GM21619 (cell line): ENCODE data around the gene PTPN22.
A peak's percentile ranks its signal among the peaks of the same experiment; 100 is the strongest.

Experiments
- ATAC-seq: cut with Tn5 transposase; IDR thresholded peaks from one replicate; pipeline ENCODE4 v1.9.1; 2021; ENCODE audit not compliant: unreplicated experiment

Gene PTPN22

DNA sequence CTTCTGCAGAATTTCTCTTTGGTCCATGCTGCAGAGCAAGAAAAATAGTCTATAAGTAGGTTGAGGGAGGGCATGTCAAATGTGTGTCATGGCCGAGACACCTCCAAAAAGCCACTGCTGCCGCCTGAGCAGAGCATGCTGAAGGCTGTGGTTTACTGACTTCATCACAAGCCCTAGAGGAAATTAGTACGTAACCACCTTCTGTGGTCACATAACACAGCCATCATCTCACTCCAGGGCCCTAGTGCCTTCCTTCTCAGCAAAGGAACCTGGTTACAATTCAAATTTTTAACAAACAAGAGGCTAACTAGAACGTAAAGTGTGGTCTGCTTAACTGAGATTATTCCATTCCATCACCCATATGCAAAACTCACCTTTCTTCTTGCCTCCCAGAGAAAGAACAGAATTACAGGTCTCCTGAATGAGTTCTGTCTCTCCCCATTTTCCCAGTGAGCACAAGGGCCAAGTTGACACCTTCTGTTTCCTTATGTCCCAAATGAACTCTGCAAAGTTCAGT lies at the start of gene PTPN22:
Gene PTPN22, minus strand, starts transcription at position 116 of the 517 bp plus-strand sequence.
- peak; percentile 83 for ATAC-seq

DNA sequence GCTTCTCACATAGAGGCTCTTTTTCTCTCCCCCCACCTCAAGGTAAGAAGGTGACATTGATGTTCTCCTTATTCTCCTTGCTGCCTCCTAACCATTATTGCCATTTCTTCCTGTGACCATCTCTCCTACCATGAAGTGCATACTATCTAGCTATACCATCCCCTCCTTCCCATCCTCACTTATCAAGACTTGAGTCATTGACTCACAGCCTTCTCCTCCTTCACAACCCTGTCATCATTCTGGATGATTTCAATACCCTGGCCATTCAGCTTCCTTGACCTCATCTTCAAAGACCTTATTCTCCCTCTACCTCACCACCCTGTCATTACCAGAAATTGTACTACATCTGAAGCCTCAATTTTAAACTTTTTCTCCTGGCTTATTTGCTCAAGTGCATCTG lies 46.7 kb upstream of the PTPN22 start:
- no peak for ATAC-seq

DNA sequence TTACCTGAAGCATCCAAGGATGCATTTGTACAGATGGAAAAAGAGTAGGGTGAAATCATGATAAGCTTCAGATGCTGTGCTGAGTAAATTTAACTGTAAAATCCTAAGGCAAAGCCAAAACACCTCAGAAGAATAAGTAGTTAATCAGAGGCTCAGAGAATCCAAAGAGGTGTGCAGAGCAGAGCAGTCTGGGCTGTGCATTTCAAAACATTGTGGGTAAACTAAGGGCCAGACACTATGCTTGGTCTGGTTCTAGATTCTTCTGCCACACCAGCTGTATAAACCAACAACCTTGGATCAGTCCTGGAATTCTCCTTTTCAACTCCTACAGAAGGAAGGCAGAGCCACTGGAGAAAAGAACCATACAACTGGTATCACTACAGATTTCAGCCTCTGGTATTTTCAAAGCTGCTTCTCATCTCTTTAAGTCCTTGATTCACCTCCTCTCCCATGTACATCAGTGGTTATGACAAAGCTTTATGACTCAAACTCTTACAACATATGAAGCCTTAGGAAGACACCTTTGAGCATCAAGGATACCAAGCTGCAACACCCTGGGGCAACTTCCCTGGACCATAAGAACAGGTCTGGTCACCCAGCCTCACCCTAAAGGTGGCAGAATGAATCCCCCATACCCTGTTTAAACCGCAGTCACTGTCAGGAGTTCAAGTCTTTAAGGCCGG lies 46.0 kb upstream of the PTPN22 start:
- ATAC-seq = no peak

DNA sequence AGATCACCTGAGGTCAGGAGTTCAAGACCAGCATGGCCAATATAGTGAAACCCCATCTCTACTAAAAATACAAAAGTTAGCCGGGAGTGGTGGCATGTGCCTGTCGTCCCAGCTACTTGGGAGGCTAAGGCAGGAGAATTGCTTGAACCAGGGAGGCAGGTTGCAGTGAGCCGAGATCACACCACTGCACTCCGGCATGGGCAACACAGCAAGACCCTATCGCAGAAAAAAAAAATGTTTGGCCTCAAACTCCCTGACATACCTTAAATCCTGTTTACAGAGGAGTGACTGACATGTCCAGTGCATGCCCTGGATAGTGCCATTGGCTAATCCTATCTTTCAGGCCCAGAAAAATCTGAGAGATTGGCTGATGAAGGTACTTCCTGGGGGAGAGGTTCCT lies 45.5 kb upstream of the PTPN22 start:
- ATAC-seq = no peak

DNA sequence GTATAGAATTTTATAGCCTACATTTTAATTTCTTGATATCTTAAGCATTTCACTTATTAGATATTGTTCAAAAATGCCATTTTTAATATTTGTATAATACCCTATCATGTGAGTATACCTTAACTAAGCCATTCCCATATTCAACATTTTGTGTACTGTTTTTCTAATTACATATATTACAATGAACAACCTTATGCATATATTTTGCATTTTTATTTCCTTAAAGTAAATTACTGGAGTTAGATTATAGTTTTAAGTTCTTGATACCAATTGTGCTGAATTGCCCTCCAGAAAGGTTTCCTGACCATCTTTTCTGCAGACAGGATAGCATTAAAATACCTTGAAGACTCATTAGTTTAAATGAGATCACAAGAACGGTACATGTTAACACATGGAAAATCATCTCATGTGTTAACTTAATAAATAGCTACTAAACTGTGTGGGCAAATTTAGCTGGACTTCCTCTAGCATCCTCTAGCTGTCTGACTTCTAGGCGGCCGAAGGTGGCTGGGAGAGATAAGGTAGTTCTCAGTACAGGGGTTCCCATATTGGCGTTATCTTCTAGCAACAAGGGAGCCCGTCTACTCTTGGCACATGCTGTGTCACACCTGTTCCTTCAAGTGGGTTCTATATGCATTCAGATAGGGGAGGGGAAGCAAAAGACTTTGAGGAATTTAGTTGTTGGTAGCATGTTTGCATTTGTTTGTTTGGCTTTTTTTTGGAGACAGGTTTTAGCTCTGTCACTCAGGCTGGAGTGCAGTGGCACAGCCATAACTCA lies 42.6 kb upstream of the PTPN22 start:
- no peak for ATAC-seq

DNA sequence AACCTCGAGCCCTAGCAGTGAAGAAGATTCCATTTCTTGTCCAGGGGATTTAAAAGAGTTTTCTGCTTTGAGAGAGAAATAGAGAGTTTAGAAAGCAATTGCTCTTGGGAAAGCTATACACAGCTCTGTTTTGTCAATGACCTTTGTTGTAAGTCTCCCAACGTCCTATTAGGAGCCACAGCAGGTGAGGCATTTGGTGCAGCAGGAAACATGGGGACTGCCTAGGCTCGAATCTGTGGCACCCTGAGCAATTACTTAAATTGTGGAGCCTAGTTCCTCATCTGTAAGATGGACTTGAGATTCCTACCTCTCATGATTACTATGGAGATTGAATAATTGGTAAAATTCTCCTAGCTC lies 41.8 kb upstream of the PTPN22 start:
- ATAC-seq = no peak

DNA sequence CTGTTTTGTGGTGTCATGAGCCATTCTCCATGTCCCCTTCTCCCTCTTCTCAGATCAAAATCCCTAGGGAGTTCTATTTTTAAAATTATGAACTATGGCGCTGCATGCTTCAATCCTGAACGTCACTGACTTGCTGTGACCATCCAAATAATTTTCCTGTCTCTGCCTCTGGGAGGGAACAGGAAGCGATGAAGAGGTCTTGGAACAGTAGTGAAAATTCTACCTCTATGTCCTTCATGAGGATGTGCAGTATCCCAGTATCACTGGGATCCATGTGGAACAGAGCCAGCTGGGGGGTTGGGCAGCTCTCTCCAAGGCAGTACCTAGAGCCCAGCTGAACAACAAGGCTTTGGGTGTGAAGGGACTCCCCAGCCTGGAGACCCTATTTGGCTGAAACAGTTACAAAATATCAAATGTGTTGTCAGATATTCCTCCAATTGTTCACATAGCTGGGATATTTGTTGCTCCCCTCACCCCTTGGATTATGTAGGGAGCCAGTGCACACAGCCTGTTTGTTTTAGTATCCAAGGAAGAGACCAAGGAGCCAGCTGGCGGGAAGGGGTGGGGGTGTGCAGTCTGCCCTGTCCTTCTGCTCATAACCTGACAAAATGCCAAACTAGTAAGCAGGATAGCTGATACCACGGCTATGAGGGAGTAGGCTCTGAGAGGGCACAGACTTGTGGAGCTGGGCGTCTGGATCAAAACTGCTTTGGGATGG lies 41.2 kb upstream of the PTPN22 start:
- ATAC-seq = no peak

DNA sequence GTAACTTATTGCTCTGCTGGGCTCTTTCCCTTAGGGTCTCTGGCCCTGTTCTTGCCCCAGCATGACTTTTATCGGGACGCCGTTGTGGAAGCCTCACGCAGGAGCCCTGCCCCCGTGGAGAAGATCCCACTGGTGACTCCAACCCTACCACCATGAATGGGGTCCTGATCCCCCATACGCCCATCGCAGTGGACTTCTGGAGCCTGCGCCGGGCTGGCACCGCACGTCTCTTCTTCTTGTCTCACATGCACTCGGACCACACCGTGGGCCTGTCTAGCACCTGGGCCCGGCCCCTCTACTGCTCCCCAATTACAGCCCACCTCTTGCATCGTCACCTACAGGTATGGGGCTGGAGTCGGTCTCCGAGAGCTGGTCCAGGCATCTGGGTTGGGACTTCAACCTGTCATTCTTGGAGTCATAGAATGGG lies 33.9 kb upstream of the PTPN22 start:
- ATAC-seq = no peak

DNA sequence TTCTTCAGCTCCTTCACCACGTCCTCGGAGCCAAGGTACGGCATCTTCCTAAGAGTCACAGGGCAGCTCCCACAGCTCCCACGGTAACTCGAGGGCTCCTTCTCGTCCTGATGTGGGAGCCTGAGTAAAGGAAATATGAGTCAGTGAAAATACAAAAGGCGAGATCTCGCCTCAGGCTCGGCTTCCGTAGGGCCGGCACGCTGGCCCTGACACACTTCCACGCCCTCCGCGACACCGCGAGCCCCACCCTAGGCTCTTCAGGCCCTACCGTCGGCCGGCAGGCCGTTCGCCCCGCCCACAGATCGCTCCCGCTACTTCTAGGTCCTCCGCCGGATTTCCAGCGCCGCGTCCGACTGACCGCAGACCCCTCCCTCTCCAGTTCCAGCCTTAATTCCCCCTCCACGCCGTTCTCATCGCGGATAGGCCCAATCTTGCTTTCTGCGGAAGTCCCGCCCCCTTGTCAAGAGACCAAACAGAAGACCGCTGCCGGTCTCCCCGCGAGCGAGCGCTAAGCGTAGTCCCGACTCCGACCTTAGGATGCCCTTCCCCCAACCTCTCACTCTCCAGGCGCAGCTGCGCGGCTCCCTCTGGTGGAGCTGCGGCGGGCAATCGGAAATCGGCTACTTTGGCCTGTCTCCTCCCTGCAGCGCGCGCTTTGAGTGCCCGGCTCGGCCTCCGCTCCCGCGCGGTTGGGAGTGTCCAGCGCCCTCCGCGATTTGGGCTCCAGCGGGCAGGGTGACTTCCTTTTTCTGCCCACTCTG lies 33.3 kb upstream of the PTPN22 start, which contains the start of the genes AP4B1 and DCLRE1B:
Gene AP4B1, minus strand, starts transcription at position 126 of the 761 bp plus-strand sequence. Its CDS starts 82 bp downstream, at position 44.
Gene DCLRE1B, plus strand, starts transcription at position 653 of the 761 bp plus-strand sequence. CDS start 261 bp downstream, outside the sequence.
- peak; percentile 90 for ATAC-seq

DNA sequence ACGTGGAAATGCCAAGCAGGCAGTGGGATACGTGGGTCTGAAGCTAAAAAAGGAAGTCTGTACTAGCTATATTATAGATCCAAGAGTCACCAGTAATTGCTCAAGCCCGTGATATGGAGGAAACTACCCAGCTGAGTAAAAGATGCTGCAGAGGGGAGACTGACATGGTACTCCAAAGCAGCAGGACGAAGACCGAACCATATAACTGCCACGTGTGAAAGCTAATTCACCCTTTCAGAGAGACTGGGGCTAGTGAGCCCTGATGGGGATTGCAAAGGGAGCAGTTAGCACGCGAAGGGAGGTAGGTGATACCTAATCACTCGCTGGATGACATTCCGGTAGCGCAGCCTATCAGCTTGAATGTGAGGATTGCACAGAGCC lies 32.8 kb upstream of the PTPN22 start:
- ATAC-seq = peak; percentile 29

DNA sequence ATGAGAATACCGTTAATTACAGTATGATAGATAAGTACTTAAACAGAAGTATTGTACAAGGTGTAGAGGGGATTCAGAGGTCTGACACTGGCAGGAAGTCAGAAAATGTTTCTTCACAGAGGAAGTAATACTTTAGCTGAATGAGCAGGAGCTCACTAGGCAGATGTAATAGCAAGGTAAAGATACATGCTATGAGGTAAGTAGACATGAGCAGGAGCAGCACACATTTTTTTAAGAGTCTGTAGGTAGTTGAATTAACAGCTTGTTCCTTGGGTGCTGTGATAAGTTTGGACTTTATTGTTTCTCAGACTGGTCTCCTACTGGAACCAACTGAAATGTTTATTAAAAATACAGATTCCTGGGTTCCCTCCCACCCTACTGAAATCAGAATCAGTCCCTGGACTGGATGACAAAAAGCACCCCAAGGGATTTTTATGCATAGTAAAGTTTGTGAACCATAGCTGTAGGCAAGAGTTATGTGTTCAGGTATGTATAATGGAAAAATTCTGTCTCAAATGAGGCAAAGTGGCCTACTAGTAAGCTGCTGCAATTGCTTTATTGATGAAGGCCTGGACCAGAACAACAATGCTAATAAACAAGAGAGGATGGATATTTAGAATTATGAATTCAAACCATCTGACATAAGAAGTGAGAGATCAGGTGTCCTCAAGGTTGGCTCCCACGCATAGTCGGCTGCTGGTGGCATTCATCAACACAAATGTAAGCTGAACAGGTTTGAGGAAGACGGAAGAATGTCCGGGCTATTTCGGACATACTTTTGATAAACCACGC lies 32.2 kb upstream of the PTPN22 start:
- no peak for ATAC-seq

DNA sequence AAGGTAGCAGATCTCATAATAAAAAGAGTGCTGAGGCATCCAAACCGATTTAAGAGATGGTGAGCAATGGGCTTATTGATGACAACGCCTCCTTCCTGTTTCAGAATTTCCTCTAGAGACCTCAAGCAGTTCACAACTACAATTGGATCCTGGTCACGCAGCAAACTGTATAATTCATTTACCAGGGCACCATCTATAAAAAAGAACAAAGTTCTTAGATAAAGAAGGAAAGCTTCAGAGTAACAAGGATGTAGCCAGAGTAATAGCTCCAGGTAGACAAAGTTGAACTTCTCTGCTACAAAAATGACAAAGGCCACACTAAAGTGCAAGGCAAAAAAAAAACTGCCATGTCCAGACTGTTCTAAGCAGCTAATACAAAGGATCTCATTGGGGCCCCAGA lies 29.7 kb upstream of the PTPN22 start:
- ATAC-seq = no peak

DNA sequence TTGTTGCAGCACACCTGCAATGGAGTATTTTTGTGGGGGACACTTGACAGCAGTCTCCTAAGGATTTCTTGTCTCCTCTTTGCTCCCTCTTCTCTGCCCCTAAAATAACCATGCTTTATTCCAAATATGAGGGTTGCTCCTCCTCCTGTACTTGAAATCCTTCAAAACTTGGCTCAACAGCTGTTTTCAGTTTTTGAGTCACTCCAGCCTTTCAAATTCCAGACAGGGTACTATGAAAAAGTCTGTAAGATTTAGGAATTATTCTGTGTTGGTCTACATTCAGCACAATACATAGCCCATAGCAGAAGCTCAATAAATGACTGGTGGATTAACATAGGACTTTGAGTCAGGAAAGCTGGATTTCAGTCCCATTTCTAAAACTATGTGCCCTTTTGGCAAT lies 27.6 kb upstream of the PTPN22 start:
- ATAC-seq = no peak

DNA sequence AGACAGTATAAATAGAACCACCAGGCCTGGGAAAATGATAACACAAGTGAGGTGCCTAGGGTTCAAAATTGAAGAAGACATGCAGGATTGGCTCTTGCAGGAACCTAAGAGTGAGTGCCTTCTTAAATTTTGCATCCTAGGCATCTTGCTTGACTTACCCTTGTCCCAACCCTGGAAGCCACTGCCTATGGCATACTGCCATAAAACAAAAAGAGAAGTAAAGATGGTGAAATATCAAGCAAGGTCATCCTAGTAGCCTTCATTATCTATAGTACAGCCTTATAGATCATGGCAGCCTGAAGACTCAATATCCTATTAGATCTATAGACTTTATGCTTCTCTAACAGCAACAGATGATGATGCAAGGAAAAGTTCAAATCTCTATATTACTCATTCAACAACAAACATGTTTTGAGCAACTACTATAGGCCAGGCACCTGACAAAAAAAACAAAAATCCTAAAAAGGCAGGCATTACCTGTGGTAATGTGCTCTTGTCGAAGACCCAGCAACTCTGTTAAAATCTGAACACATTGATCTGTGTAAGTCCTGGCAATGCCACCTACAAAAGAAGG lies 26.8 kb upstream of the PTPN22 start:
- ATAC-seq = no peak

DNA sequence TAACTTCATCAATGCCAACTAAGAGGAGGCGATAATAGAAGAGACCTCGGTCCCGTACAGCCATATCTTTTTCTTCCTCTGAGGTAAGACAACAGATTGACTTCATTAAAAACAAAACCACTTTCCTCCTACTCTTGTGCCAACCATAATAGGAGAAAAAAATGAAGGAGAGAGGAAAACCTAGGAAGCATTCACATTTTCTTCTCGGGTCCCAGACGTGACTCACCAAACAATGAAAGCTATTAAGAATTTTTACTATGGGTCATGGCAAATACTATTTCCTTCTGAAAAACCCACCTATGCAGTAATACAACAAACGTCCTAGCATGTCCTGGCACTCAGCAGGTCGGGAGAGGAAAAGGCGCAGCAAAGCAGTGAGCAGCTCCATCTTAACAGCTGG lies 24.4 kb upstream of the PTPN22 start:
- ATAC-seq = no peak

DNA sequence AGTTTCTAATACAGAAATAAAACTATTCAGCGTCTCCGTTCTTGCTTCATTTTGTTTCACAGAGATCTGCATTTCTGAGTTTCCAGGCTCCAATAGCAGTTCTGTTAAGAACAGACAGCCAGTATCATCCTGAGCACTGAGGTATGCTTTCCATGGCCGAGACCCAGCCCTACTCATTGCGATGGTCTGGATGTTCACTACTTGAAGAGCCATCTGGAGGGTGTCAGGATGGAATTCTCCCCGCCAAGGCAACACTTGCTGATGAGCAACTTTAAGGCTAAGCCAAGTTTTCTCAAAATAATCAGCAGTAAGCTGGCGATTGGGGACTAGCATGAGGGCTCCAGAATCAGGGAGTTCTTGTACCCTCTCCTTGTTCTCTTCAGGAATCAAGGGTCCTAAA lies 23.6 kb upstream of the PTPN22 start:
- ATAC-seq = no peak

DNA sequence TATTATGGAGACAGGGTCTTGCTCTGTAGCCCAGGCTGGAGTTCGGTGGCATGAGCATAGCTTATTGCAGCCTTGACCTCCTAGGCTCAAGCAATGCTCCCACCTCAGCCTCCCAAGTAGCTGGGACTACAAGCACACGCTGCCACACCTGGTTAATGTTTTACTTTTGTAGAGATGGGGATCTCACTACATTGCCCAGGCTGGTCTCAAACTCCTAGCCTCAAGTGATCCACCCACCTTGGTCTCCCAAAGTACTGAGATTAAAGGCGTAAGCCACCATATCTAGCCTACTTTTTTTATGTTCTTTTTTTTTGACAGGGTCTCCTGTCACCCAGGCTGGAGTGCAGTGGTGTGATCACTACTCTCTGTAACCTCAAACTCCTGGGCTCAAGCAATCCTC lies 21.8 kb upstream of the PTPN22 start:
- no peak for ATAC-seq

DNA sequence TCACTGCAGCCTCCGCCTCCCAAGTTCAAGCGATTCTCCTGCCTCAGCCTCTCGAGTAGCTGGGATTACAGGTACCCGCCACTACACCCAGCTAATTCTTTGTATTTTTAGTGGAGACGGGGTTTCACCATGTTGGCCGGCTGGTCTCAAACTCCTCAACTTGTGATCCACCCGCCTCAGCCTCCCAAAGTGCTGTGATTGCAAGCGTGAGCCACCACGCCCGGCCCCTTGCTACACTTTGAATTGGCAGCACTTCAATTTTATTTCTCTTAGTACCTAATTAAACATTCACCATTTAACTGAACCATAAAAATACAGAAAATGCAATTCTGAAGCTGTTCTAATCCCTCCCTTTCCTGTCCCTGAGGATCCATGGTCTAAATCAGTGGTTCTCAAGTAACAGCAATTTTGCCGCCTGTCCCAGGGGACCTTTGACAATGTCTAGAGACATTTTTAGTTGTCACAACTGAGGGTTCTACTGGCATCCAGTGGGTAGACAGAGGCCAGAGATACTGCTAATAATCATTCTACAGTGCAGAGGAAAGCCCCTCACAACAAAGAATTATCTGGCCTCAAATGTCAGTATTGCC lies 20.2 kb upstream of the PTPN22 start:
- ATAC-seq = no peak

DNA sequence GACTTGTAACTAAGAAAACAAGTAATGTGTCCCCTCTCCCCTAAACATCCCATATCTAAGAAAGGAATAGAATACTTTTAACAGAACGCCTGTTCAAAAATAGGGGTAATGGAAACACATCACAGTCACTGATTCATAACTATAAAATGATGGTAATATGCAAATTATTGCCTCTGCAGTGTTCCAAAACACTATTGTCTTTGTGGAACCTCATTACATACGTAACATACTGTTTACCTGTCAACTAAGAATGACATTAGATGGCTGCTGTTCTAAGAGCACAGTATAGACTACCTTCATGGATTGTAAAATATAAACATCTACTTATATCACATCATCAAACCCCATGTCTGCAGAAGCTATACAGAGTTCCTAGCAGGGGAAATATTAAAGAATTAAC lies 19.3 kb upstream of the PTPN22 start:
- no peak for ATAC-seq
